GM12878 (cell line): Measurements from ENCODE around the gene SLCO2B1.

Experiments
- ATF3 ChIP-seq: IDR thresholded peaks from 2 replicates; pipeline ENCODE4 v1.6.1; 2011; ENCODE audit warnings: low read depth, mild to moderate bottlenecking, low read length, moderate library complexity, borderline replicate concordance; ENCODE audit errors: extremely low read depth
- BCLAF1 ChIP-seq: fragments of 450-650 bp; IDR thresholded peaks from 2 replicates; pipeline ENCODE4 v1.6.1; 2017; ENCODE audit warnings: antibody characterized with exemption, mild to moderate bottlenecking, moderate library complexity
- CREB1 ChIP-seq: IDR thresholded peaks from 2 replicates; pipeline ENCODE4 v1.6.1; 2012; ENCODE audit warnings: low read depth, mild to moderate bottlenecking, inconsistent platforms
- CTCF ChIP-seq, 3 experiments: IDR thresholded peaks in 2 of 3; conservative IDR thresholded peaks in 1 of 3; 2 replicates each; pipeline ENCODE4 v1.5.1; 2011; ENCODE audit warnings: low read depth in 3 of 3, low read length in 3 of 3, mild to moderate bottlenecking in 3 of 3, control low read depth in 2 of 3, moderate library complexity in 2 of 3, inconsistent platforms in 1 of 3, mixed read lengths in 1 of 3; ENCODE audit not compliant: control insufficient read depth in 2 of 3, insufficient read depth in 1 of 3; ENCODE audit errors: extremely low read depth in 1 of 3
- JUNB ChIP-seq: IDR thresholded peaks from 2 replicates; pipeline ENCODE4 v1.6.1; 2016; ENCODE audit warnings: antibody characterized with exemption, mild to moderate bottlenecking
- NFYB ChIP-seq: IDR thresholded peaks from 2 replicates; pipeline ENCODE4 v1.6.1; 2011; ENCODE audit warnings: low read depth, mild to moderate bottlenecking, low read length, improper control_type of control experiment, moderate library complexity; ENCODE audit not compliant: insufficient read depth
- SP1 ChIP-seq: IDR thresholded peaks from one replicate; pipeline ENCODE4 v1.6.1; 2011; ENCODE audit warnings: low read depth, low read length
- TBL1XR1 ChIP-seq: IDR thresholded peaks from 2 replicates; pipeline ENCODE4 v1.6.1; 2012; ENCODE audit warnings: low read depth, low read length, improper control_type of control experiment

GRCh38 chr11:75244052-75244814 is 93.3 kb downstream of the SLCO2B1 start:
- TF ChIP-seq JUNB, result no peak
- TF ChIP-seq BCLAF1, result no peak
- TF ChIP-seq CTCF (IDR thresholded peaks at IDR 0.05 in 2 of 3, conservative IDR thresholded peaks at IDR 0.05 in 1 of 3; ENCODE audit: control insufficient read depth in 2 of 3, extremely low read depth in 1 of 3, insufficient read depth in 1 of 3, low read depth in 3 of 3, low read length in 3 of 3), result no peak
- no peak for TF ChIP-seq SP1
- no peak for TF ChIP-seq ATF3
- TF ChIP-seq NFYB, result no peak
- no peak for TF ChIP-seq CREB1
- TF ChIP-seq TBL1XR1, result no peak
